C4-2B (cell line): ENCODE data around the gene LRFN5.

Source experiments
- ZFX ChIP-seq: fragments of 450-650 bp; IDR thresholded peaks from 2 replicates; pipeline ENCODE4 v1.6.1; 2017
- TF ChIP-seq, protein P1 (sequence below): fragments of 450-650 bp; conservative IDR thresholded peaks from 2 replicates; pipeline ENCODE4 v1.5.1; 2017; ENCODE audit warnings: mild to moderate bottlenecking

DNA sequence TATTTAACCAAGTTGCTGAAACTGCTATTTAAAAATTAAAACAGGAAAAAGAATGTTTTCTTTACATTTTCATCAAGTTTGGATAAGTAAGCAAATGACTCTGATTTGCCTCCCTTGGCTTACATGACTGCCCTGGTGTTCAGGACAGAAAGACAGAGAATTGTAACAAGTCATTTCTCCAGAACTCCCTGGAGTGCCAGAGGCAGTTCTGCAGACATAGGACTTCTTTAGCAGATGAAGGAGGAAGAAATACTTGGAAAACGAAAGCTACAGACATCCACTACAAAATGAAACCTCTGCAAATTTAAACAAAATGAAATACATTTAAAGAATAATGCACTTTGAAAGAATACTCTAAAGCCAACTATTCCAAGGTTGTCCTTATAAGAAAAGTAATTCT is 253.9 kb downstream of the LRFN5 start:
- TF ChIP-seq, protein P1, sequence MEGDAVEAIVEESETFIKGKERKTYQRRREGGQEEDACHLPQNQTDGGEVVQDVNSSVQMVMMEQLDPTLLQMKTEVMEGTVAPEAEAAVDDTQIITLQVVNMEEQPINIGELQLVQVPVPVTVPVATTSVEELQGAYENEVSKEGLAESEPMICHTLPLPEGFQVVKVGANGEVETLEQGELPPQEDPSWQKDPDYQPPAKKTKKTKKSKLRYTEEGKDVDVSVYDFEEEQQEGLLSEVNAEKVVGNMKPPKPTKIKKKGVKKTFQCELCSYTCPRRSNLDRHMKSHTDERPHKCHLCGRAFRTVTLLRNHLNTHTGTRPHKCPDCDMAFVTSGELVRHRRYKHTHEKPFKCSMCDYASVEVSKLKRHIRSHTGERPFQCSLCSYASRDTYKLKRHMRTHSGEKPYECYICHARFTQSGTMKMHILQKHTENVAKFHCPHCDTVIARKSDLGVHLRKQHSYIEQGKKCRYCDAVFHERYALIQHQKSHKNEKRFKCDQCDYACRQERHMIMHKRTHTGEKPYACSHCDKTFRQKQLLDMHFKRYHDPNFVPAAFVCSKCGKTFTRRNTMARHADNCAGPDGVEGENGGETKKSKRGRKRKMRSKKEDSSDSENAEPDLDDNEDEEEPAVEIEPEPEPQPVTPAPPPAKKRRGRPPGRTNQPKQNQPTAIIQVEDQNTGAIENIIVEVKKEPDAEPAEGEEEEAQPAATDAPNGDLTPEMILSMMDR = no peak
- no peak for TF ChIP-seq ZFX
